Mucosa of descending colon (tissue), 3 donors: ENCODE results near the gene MICALL1. TPM values are rescaled to one million over a fixed set of nuclear protein-coding genes. Genes with fewer than 3 reads are reported as not detected.

Experiments
- ATAC-seq: fragments of 200-7000 bp; cut with Tn5 transposase; one replicate; pipeline ENCODE4 v1.9.1; 2020; ENCODE audit warnings: mild to moderate bottlenecking, moderate library complexity
- DNase-seq, 3 donors: peaks; one replicate each; pipeline ENCODE4 v3.0.0-alpha.2; 2020
- H3K36me3 ChIP-seq: fragments of 200-600 bp; one replicate; pipeline ENCODE4 v1.8.0; 2021; ENCODE audit warnings: low read depth, mild to moderate bottlenecking
- H3K4me1 ChIP-seq: fragments of 200-600 bp; one replicate; pipeline ENCODE4 v1.8.0; 2021; ENCODE audit warnings: low read depth, mild to moderate bottlenecking
- H3K4me3 ChIP-seq: fragments of 200-600 bp; one replicate; pipeline ENCODE4 v1.8.0; 2021; ENCODE audit warnings: mild to moderate bottlenecking
- H3K9me3 ChIP-seq: fragments of 200-600 bp; one replicate; pipeline ENCODE4 v1.8.0; 2021; ENCODE audit warnings: mild to moderate bottlenecking
- intact Hi-C, 2 donors: fragments of 100-400 bp; cut with DNase I in 1 of 2; cut with micrococcal nuclease in 1 of 2; formaldehyde crosslinking; loops; one replicate each; pipeline versions ENCODE4 v1.11.0 to v1.11.1; 2022; cut with DNase I, micrococcal nuclease
- total RNA-seq, 3 donors: library from RNA; stranded (reverse); fragmentation: NEBNext Ultra II Directional in 2 of 3; extraction: Animal tissue kit (Norgen Biotek cat#: 25700) in 2 of 3; gene quantifications; one replicate each; pipeline versions ENCODE4 v1.2.1 to v1.2.4, GENCODE V29; 2021 to 2023
- TF ChIP-seq, protein P1 (sequence below): fragments of 200-600 bp; IDR thresholded peaks from one replicate; pipeline ENCODE4 v1.8.0; 2022; ENCODE audit warnings: antibody characterized with exemption, mild to moderate bottlenecking
- donor health status: DM: no; HTN: no; CAD: no; lungs with moderate emphysema.
- donor health status: DM: no; HTN: no; CAD: no.
- donor health status: DM: no; HTN: yes; CAD: no.

MICALL1 gene
- total RNA-seq, 3 donors from 2014 or later: 26.1 to 100 (median 28.6) TPM

DNA sequence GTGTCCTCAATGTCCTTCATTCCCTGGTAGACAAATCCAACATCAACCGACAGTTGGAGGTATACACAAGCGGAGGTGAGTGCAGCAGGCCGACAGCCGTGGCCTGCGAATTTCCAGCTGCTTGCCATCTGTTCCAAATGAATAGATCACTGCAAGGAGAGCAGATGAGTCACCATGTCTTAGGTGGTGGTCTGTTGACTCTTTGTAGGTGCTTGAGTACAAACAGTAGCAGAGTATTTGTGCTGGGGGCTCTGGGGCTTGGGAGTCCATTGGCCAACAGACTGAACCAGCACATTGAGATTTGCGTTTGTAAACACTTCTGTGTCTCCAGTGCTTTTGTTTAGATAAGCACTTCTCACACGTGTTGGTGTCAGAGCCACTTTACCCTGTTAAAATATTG is 35.8 kb upstream of the MICALL1 start:
- Histone ChIP-seq H3K4me1 (no peaks in the 10 kb centered on the region), H3K36me3 (peaks cover 8% of the 10 kb centered on the region), H3K9me3 (no peaks in the 10 kb centered on the region), H3K4me3 (no peak overlapping the region)
- TF ChIP-seq, protein P1, sequence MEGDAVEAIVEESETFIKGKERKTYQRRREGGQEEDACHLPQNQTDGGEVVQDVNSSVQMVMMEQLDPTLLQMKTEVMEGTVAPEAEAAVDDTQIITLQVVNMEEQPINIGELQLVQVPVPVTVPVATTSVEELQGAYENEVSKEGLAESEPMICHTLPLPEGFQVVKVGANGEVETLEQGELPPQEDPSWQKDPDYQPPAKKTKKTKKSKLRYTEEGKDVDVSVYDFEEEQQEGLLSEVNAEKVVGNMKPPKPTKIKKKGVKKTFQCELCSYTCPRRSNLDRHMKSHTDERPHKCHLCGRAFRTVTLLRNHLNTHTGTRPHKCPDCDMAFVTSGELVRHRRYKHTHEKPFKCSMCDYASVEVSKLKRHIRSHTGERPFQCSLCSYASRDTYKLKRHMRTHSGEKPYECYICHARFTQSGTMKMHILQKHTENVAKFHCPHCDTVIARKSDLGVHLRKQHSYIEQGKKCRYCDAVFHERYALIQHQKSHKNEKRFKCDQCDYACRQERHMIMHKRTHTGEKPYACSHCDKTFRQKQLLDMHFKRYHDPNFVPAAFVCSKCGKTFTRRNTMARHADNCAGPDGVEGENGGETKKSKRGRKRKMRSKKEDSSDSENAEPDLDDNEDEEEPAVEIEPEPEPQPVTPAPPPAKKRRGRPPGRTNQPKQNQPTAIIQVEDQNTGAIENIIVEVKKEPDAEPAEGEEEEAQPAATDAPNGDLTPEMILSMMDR: no peak
- ATAC-seq (no peak), DNase-seq (no peak)
- intact Hi-C loops: no loop called here

DNA sequence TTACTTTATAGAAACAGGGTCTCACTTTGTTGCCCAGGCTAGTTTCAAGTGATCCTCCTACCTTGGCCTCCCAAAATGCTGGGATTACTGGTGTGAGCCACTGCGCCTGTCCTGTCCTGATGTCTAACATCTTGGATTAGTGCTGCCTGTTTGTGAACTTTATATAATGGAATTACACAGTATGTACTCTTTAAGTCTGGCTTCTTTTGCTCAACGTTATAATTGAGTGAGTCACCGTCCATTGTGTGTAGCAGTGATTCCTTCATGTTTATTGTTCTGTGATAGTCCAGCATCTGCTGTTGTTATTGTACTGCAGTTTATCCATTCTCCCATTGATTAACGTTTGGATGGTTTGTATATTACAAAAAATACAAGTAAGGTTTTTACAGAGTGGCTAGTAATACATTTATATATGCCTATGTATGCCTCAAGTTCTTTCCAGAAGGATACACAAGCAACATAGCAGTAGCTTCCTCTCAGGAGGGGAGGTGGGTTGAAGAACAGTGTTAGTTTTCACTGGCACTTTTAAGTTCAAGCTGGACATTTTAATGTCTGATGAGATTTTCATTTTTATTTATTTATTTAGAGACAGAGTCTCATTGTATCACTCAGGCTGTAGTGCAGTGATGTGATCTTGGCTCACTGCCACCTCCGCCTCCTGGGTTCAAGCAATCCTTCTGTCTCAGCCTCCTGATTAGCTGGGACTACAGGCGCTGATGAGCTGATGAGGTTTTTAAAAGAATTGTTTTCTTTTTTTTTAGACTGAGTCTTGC is 25.2 kb upstream of the MICALL1 start:
- TF ChIP-seq, protein P1: no peak
- DNase-seq (no peak), ATAC-seq (no peak)
- intact Hi-C loops: no loop called here
- Histone ChIP-seq H3K9me3 (no peaks in the 10 kb centered on the region), H3K36me3 (peaks cover 9% of the 10 kb centered on the region), H3K4me3 (no peak overlapping the region), H3K4me1 (no peaks in the 10 kb centered on the region)

DNA sequence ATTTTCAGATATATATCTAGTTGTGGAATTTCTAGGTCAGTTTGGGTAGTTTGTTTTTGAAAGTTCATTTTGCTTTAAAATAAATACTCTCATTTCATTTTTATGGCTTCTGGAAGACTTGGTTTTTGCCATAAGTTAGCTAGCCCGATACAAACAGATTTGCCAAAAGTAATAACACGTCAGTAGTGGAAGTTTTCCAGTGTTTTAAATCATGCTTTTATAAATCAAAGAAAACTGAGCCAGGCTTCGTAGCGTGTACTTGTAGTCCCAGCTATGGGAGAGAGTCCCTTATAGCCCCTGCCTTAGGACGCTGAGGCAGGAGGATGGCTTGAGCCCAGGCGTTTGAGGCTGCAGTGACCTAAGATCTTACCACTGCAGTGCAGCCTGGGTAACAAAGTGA is 21.7 kb upstream of the MICALL1 start:
- Histone ChIP-seq H3K9me3 (no peaks in the 10 kb centered on the region), H3K36me3 (peaks cover 6% of the 10 kb centered on the region), H3K4me1 (no peaks in the 10 kb centered on the region), H3K4me3 (no peak overlapping the region)
- DNase-seq (no peak), ATAC-seq (no peak)
- TF ChIP-seq, protein P1: no peak
- intact Hi-C loops: no loop called here

DNA sequence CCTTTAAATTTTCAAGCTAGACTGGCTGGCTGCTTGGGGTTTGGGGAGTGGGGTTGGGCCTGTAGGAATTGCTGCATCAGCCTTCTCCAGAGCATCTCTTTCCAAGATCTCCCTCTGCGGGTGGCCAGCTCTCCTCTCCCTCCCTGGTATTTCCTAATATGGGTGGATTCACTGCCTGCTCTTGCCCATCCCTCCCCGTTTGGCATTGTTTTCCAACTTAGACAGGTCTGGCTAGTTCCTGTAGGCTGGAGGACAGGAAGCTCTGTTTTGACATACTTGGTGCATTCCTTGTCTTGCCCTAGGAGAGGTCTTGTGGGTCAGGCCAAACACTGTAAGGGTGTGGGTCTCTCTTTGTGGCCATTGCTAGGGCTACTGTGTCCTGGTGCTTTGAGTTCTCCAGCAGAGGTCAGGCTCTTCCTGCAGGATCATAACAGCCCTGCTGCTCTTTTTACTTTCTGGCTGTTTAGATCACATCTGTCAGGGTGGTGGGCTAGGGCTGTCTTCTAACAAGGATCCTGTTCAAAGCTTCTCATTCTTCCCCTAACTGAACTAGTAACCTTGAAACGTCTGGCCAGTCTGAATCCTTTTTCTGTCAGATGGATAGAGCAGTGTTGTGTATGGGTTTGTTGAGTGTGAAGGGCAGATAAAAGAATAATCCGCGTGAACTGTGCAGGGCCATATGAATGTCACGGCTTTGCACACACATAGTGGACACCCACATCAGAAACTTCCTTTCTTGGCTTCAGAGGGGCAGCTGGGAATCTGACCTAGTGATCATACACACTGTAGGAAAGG is 18.3 kb upstream of the MICALL1 start:
- TF ChIP-seq, protein P1: no peak
- H3K36me3 ChIP-seq: peaks cover 6% of the 10 kb centered on the region
- no peak for DNase-seq
- no peaks in the 10 kb centered on the region for H3K4me1 ChIP-seq
- no peaks in the 10 kb centered on the region for H3K9me3 ChIP-seq
- H3K4me3 ChIP-seq: no peak overlapping the region
- ATAC-seq: peak; percentile 56
- intact Hi-C loops: no loop called here

DNA sequence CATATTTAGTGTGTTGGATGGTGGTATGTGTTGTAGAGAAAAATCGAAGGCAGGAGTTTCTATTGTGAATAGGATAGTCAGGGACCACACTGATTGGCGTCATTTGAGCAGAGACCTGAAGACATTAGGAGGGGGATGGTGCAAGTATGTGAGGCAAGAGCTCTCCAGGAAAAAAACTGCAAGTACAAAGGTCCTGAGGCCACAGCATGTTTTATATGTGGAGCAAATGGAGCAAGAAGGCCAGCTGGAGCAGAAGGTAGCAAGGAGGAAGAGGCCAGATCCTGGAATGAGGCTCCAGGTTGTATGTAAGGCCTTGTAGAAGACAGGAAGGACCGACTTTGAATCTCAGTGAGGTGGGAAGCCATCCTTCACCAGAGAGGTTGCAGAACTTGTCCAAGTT is 14.2 kb upstream of the MICALL1 start:
- Histone ChIP-seq H3K4me3 (no peak overlapping the region), H3K36me3 (peaks cover 6% of the 10 kb centered on the region), H3K9me3 (no peaks in the 10 kb centered on the region), H3K4me1 (no peaks in the 10 kb centered on the region)
- ATAC-seq (no peak), DNase-seq (no peak)
- intact Hi-C loops: no loop called here
- TF ChIP-seq, protein P1: no peak
